NCI-H82 (cell line): ENCODE results near the gene RPS8.
"Not testable (repeated sequence)": the region's sequence is repeated elsewhere in the genome, so short reads cannot be mapped to it uniquely, and the experiment has no call there.

ENCODE experiments used
- DNase-seq: peaks from one replicate; lab custom pipeline; 2025; lab: John Stamatoyannopoulos, UW

The RPS8 gene

GRCh38 chr1:44803062-44803311 is 27.6 kb downstream of the RPS8 start:
- no peak for DNase-seq

GRCh38 chr1:44803312-44804095 is 28.2 kb downstream of the RPS8 start:
- no peak for DNase-seq

GRCh38 chr1:44805311-44806024 is 30.1 kb downstream of the RPS8 start:
- no peak for DNase-seq

GRCh38 chr1:44806025-44806703 is 30.8 kb downstream of the RPS8 start:
- no peak for DNase-seq

GRCh38 chr1:44806704-44807363 is 31.5 kb downstream of the RPS8 start, which contains the start of gene DYNLT4:
Gene DYNLT4 (minus strand): TSS chr1:44807351. CDS start chr1:44806668, 683 bp downstream.
- no peak for DNase-seq

- peak; percentile 84 for DNase-seq
These were observed 32.2 kb downstream of the RPS8 start for GRCh38 chr1:44807364-44808062.

GRCh38 chr1:44808063-44808937 is 33.0 kb downstream of the RPS8 start, which contains the start of gene BTBD19:
Gene BTBD19 (plus strand): TSS chr1:44808523. CDS start chr1:44808821, 298 bp downstream.
- DNase-seq, result no peak

- peak; percentile 42 for DNase-seq
These were observed 33.9 kb downstream of the RPS8 start for GRCh38 chr1:44808938-44809917.

- no peak for DNase-seq
These were observed 34.9 kb downstream of the RPS8 start for GRCh38 chr1:44810101-44810761.

GRCh38 chr1:44810762-44811105 is 35.4 kb downstream of the RPS8 start:
- DNase-seq, result not testable (repeated sequence)

GRCh38 chr1:44811234-44811633 is 35.9 kb downstream of the RPS8 start:
- no peak for DNase-seq

GRCh38 chr1:44812822-44813543 is 37.6 kb downstream of the RPS8 start:
- DNase-seq, result no peak

GRCh38 chr1:44815926-44816325 is 40.6 kb downstream of the RPS8 start:
- DNase-seq, result not testable (repeated sequence)

GRCh38 chr1:44817307-44817706 is 42.0 kb downstream of the RPS8 start:
- no peak for DNase-seq

GRCh38 chr1:44817771-44818495 is 42.6 kb downstream of the RPS8 start:
- no peak for DNase-seq

GRCh38 chr1:44819196-44819607 is 43.9 kb downstream of the RPS8 start:
- DNase-seq, result no peak

GRCh38 chr1:44819608-44820327 is 44.4 kb downstream of the RPS8 start:
- peak; percentile 99 for DNase-seq
